NCI-H2029 treated with DMSO at 0.1 percent for 48 hours (cell line): ENCODE data around the gene PTTG1IP.
A peak's percentile ranks its signal among the peaks of the same experiment; 100 is the strongest.
"Not testable (repeated sequence)": the region's sequence is repeated elsewhere in the genome, so short reads cannot be mapped to it uniquely, and the experiment has no call there.

Source experiments
- DNase-seq: peaks from one replicate; lab custom pipeline; 2025; lab: John Stamatoyannopoulos, UW

PTTG1IP gene, protein sequence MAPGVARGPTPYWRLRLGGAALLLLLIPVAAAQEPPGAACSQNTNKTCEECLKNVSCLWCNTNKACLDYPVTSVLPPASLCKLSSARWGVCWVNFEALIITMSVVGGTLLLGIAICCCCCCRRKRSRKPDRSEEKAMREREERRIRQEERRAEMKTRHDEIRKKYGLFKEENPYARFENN

DNA sequence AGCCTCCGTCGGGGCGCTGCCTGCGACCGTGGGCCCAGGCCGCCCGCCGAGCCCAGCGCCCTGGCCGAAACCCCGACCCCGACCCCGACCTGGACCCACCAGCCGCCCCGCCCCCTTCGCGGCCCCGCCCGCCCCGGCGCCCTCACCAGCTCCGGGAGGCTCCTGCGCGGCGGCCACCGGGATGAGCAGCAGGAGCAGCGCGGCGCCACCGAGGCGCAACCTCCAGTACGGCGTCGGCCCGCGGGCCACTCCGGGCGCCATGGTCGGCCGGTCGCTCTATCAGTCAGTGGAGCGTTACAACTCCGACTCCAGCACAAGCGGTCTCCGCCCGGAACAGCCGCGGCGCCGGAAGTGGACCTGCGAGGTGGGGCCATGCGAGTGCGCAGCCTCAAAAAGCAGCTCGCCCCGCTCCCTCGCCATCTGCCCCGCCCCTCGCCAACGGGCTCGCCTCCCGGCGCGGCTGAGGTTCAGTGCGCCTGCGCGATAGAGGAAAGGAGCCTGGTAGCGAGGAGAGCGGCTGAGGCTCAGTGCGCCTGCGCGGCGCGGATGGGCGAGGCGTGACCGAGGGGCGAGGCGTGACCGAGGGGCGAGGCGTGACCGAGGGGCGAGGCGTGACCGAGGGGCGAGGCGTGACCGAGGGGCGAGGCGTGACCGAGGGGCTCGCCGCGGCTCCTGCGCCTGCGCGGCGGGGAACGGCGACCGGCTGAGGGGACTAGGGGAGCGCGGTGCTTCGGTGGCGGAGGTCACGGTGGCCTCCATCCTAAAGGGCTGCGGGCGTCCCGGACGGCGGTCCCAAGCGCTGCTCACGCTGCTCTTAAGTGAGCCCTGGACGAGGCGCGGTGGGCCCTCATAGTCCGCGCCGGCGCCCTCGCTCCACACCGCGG, at the start of gene PTTG1IP:
TSS of gene PTTG1IP (minus strand) at position 335 of the 884 bp plus-strand sequence. CDS start at position 261, 74 bp downstream.
- DNase-seq = peak; percentile 83

DNA sequence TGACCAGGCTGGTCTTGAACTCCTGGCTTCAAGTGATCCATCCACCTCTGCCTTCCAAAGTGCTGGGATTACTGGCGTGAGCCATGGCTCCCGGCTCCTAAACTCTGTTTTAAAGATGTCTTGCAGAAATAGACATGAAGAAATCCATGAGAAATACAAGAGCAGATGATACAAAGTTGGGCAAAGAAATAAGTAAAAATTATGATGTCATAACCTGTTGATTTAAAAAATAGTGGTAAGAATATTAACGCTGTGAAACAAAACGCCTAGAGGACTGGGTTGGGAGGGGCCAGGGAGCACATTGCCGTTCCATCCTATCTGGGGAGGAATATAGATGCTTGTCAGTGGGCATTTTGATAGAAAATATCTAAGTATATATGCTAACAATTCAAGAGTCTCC, 48.4 kb upstream of the PTTG1IP start:
- no peak for DNase-seq

DNA sequence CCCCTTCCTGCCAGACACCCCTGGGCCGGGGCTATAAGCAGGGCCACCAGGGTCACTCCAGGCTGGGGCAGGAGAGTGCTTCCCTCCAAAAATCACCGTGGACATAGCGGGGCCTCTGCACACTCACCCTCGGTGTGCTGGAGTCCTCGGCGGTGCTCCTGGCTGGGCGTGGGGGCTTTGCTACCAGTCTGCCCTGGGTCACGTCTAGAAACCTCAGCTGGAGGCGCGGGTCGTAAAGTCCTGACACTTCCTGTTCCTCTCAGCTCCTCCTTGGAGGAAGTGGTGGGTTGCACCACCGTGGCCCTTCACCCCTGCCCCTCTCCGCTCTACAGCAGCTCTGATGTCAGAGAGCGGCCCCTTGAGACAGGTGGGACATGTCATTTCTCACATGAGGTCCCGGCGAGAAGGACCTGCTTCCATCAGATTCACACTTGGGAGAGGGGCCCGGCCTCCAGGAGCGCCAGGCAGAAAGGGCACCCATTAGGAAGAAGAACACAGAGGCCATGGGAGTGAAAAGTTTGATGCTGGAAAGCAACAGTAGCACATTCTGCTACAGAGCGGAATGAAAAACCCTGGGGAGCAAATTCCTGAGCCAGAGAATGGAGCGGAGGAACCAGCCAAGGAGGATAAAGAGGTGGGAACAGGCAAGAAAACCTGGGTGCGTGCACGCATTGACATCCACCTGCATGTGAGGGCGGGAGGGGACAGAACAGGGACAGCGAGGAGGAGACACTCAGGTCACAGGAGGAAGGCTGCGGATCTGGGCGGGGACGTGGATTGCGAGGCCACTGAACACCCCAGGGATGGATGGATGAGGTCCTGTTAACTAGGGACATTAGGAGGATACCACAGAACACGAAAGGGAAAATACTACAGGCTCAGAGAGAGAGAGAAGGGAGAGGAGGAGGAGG, 47.5 kb upstream of the PTTG1IP start, which contains the start of gene ITGB2:
TSS of gene ITGB2 (minus strand) at position 206 of the 911 bp plus-strand sequence. CDS start 10,117 bp downstream, outside the sequence.
- DNase-seq = no peak

DNA sequence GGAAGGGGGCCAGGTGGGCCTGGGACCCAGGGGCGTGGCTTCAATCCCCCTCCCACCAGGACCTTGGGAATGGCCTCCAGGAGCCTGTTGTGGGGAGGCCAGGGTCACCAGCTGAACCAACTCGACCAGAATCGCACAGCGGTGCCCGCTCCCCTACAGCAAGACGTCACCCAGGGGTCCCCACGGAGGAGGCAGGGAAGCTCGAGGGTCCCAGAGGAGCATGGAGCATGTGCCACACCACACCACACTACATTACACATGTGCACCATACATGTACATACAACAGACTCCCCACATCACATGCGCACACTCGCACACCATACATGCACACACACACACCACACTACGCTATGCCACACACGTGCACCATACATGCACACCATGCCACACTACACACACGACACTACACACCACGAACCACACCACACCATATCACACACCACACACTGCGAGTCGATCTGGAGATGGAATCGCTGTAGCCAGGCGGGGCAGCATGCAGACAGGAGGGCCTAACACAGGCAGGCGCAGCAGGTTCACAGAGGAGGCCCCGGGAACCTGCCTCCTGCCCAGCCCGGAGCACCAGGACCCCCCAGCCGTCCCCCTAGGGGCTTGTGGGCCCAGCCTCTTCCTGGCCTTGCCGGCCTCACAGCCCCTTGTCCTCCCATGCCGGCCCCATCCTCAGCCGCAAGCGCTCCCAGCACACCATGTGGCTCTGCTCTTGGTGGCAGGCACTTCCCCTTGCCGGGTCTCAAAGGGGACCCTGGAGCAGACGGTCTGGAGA, 46.6 kb upstream of the PTTG1IP start:
- DNase-seq = no peak

DNA sequence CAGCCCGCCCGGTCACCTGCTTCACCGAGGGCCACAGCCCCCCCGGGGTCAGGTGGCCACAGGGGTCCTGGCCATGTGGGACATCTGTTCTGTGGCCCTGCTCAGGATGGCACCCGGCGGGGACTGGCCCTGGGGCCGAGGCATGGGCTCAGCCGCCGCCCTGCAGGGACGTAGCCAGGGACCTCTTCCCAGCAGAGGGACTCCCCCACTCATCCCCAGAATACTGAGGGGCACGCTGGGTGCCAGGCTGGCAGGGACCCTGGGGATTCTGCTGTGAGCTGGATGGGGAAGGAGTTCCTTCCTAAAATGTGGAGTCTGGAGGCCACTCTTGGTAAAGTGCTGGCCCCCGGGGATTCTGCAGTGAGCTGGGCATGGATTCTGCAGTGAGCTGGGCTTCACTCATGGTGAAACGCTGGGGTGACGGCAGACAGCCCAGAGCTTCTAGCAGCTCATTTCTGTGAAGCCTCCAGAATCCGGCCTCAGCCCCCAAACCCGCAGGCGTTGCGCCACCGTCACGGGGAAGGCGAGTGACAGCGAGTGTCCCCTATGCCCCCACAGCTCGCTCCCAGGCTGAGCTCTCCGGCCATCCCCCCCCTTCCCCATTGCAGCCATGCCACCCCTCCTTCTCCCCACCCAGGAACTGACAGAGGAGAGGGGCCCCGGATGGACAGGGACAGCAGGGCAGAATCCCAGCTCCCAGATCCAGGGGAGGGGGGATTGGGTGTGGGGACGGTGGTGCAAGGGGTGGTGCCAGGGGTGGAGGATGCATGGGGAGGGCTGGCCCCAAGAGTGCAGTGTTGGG, 45.8 kb upstream of the PTTG1IP start:
- no peak for DNase-seq

DNA sequence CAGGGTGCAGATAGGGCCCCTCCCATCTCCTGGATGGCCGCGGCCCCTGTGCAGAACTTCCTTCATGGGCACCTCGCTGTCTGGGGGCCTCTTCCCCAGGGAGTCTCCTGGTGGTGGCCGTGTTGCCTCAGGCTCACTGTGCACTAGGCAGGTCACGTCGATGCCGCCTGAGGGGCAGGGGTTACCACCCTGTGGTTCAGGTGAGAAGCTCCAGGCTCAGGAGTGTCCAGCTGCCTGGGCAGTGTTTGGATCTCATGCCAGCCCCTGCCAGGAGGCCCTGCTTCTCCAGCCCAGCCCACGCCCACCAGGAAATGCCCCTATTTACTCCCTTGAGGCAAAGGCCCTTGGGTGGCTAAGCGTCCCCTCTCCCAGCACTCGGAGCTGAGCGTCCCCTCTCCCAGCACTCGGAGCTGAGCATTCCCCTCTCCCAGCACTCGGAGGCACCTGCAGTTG, 45.1 kb upstream of the PTTG1IP start:
- no peak for DNase-seq

DNA sequence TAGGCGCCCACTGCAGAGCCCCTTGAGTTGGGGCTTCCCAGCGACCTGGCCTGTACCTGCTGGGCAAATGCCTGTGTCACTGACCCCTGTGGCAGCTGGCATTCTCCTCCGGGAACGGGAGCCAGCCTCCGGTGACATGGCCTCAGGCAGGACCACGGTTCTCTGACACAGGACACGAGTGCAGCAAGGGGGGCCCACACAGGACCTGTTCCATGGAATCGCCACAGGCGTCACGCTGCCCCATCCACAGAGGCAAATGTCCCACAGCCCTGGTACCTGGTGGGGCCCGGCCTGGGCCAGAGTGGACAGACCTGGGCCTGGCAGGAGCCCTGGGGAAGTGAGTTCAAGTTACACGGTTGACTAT, 44.6 kb upstream of the PTTG1IP start:
- no peak for DNase-seq

DNA sequence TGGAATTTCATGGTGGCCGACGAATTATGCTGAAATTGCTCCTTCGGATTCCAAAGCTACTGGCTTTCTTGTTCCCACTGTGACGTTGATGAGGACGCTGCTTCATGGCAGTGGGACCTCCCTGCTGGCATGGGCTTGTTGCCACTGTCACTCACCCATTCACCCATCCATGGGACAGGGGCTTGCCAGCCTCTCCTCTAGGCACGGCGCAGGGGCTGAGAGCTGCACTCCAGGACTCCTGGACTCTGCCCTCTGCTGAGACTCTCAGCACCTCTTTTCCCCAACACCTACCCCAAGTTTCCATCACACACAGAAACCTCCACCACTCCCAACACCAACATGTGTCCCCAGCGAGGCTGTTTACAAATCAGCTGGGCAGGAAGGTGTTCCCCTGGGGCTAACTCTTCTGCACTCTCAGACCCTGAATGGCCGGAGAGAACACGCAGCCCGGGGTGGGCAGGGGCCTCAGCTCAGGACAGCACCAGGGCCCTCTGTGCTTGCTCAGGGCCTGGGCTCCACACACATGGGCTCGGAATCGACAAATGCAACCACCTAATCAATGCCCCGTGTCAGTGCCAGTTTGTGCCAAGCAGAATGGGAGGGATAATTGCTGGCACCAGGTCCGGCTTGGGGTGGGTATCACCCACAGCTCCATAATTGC, 44.1 kb upstream of the PTTG1IP start:
- no peak for DNase-seq

DNA sequence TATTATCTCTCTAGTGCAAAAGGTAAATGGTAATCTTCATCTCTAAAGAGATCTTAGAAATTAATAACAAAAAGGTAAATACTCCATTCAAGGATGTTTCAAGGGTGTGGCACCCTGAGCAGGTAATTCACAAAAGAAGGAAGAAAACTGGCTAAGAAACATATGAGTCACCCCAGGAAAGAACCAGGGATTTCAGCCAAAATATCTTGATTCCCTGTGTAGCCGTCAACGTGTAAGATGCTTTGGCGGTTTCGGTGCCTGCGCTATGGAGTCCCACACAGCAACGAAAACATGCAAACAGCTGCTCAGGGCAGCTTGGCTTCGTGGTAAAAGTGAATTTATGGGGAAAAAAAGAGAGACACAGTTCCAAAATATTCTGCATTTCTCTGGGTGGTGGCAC, 43.5 kb upstream of the PTTG1IP start:
- no peak for DNase-seq

DNA sequence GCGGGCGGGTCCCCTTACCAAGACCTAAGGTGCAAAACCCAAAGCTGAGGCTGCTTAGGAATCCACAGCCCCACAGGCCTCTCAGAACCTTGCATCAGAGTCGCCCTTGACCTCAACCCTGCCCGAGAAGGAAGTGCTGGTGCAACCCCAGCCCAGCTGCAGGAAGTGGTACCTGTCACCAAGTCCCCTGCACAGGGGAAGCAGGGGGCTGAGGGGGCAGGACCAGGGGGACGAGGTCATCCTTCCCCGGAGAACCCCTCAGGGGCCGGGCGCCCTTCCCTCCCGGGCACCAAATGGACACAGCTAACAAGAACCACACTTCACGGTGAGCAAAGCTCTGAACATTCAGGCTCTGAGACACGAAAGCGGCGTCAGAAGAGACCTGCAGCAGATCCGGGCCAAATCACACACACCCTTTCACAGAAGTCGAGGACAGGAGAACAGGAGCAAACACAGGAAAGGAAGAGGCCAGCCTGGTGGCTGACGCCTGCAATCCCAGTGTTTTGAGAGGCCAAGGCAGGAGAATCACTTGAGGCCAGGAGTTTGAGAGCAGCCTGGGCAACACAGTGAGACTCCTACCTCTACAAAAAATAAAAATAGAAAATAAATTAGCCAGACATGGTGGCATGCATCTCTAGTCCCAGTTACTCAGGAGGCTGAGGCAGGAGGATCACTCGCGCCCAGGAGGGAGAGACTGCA, 40.8 kb upstream of the PTTG1IP start:
- no peak for DNase-seq

DNA sequence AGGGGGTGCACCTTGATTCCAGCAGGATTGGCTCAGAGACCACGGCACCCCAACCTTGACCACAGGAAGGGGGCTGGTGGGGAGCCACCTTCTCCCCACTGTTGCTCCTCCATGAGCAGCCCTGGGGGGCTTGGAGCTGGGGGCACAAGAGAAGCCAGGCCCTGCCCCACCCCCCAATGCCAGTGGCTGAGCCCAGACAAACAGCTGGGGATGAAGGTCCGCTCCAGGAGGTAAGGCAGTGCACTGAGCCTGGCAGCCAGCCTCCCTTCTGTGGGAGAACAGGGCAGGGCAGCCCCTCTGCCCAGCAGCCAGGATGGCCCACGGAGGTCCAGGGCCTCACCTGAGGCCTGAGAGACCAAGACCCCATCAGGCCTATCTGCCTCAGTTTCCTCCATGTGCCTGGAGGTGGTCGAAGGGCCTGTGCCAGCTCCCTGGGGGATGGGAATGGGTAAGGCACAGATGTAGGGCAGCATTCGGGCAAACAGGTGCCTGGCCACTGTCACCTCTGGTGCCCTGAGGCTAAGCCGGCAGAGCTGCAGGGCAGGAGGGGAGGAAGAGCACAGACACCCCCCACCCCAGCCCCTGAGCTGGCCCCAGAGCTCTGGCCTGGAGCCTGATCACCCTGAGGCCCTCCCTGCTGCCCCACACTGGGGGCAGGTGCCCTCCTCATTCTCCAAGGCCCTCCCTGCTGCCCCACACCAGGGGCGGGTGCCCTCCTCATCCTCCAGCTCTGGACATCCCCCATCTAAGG, 40.1 kb upstream of the PTTG1IP start:
- DNase-seq = no peak

DNA sequence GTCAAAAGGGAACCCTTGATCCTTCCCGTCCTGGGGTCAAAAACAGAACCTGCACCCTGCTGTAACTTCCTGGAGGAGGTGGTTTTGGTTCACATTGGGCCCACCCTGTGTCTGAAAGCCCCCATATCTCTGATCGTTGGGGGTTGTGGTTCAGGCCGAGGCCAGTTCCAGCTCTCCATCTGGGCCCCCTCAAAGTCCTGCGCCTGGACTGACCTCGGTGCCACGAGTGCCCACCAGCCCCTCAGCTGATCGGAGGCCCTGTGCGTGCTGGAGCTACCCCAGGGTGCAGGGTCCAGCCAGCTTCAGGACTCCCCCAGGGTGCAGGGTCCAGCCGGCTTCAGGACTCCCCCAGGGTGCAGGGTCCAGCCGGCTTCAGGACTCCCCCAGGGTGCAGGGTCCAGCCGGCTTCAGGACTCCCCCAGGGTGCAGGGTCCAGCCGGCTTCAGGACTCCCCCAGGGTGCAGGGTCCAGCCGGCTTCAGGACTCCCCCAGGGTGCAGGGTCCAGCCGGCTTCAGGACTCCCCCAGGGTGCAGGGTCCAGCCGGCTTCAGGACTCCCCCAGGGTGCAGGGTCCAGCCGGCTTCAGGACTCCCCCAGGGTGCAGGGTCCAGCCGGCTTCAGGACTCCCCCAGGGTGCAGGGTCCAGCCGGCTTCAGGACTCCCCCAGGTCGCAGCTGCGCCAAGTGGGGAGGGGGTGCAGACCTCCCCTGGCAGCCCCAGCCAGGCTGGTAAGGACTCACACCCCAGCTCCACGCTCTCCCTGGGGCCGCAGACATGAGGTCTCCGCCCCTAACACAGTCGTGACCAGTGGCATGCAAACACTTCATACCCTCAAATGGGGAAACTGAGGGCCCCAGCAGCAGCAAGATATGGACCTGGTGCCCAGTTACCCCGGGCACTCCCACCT, 39.3 kb upstream of the PTTG1IP start:
- not testable (repeated sequence) for DNase-seq

DNA sequence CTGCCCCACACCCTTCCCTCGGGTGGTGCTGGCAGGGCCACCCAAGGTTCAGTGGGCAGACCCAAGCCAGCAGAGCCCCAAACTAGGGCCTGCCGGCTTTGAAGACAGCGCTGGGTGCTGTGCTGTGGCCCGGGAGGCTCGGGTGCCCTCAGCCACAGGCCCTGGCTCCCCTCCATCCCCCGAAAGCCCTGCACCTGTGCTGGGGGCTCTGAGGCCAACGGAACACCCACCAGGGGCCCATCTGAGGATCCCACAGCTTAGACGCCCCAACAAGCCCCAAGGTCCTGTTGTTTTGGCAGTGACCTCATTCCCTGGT, 38.6 kb upstream of the PTTG1IP start:
- no peak for DNase-seq

DNA sequence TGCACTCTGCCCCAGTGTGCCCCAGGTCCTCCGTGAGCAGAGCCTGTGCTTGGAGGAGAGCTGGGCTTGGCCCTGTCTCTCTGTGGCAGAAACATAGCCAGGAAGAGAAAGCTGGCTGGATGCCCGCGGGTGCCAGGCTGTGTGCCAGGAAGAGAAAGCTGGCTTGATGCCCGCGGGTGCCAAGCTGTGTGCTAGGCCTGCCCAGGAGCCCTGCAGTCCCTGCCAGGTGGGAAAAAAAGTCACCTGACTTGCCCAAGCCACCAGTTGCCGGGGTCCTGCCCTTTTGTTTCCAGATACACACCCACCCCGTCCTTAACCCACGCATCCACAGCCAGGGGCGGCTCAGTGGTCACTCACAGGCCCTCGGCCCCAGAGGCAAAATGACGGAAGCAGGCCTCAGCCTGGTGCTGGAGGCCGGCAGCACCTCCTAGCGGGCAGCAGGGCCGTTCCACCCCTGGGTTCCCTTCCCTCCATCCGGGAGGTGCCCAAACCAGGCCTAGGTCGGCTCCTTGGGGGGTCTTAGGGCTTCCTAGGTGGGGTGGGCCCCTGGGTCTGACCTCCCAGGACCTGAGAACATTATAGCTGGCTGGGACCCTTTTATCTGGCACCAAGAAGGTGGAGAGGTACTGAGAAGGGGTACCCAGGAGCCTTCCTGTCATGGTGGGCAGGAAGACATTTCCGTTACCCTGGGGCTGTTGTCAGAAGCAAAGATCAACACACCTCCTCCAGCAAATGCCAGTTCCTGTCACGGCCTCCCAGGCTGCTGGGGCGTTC, 38.1 kb upstream of the PTTG1IP start:
- DNase-seq = peak; percentile 64

DNA sequence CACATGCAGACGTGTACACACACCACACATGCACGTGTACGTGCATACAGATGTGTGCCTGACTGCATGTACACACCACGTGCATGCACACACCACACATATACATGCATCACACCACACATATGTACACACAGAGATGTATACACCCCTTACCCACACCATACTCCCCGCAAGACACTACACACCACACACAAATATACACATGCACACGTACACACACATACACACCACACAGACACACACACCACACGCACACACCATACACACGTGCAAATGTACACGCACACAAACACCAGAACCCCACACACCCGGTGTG, 37.5 kb upstream of the PTTG1IP start:
- DNase-seq = no peak

DNA sequence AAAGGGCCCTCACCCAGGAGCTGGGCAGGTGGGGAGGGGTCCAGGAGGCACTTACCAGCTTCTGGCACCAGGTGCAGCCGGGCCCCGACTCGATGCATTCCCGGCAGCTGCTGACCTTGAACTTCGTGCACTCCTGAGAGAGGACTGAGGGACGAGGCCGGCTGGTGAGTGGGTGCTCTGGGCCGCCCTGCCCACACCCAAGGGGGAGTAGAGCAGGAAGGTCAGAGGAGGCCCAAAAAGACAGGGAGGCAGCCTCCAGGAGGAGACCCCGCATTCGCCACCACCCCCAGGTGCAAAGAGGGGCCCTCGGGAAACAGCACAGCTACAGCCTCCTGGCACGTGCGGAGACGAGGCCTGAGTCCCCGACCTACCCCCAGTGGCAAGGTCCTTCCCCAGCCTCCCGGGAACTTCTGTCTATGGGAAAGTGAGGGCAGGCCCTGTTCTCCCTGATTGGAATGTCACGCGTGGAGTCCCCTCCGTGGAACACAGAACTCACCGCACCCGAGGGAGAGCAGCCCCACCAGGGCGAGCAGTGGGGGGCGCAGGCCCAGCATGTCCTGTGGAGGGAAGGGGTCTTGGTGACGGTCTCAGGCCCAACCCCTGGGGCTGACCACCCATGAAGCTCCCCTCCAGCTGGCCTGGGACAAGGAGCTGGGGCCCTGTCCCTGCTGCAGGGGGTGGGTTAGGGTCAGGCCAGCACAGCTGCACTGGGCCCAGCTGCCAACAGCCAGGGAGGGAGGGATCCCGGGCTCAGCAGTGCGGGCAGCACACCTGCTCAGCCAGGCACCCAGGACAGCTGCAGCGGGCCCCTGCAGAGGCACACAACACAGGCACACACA, 37.0 kb upstream of the PTTG1IP start:
- DNase-seq = no peak
